ENCODE data around the gene UCKL1. TPM values are rescaled to one million over a fixed set of nuclear protein-coding genes. Genes with fewer than 3 reads are reported as not detected.
"Not testable (repeated sequence)": the region's sequence is repeated elsewhere in the genome, so short reads cannot be mapped to it uniquely, and the experiment has no call there.

UCKL1 gene
- 17.8 TPM for total RNA-seq

- peak; percentile 76 for DNase-seq
These were observed at the start of gene UCKL1 for GRCh38 chr20:63955827-63956663. Gene UCKL1 (minus strand): TSS chr20:63956416. CDS start chr20:63956372, 44 bp downstream.

DNA sequence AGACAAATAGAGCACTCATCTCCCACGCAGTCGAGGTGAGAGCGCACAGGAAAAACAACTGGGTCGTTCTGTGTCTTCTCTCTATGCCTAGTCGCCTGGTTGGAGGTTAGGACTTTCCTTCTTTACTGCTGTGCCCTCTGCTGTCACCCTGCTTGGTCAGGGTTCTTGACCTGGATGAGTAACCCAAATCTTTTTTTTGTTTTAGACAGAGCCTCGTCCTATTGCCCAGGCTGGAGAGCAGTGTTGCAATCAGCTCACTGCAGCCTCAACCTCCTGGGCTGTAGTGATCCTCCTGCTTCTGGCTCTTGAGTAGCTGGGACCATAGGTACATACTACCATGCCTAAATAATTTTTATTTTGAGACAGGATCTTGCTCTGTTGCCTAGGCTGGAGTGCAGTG is 49.2 kb upstream of the UCKL1 start:
- no peak for DNase-seq

DNA sequence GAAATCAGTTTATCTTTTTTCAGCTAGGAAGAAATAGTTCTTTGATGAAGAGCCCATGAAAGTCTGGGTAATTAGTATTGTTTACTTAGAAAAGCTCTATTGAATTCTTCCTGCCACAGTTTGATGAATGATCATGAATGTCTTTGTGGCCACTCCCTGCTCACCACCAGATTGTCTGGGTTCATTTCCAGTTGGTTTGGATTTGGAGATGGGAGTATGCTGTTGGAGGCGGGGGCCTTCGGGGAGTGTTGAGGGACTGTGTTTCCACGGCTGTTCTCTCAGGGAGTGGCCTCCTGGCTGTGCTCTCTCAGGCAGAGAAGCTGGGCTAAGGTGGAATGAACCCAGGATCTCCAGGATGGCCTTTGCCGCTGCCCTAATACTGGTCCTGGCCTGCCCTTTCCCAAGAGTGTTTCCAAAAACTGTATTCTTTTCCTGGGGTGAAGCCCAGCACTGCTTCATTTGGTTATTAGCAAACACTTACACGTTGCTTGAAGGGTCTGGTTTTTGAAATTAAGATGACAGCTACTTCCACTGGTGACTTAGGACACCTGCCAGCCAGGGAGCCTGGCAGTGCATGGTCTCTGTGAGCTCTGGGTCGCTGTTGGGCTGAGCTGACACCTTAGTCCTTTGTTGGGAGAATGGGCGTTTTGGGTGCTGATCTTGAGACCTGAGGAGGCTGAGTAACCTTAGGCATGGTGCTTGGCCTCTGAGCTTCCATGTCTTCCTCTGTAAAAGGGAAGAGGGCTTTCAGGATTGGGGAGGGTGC is 47.9 kb upstream of the UCKL1 start:
- DNase-seq = no peak

GRCh38 chr20:64001607-64002011 is 45.4 kb upstream of the UCKL1 start:
- DNase-seq = no peak

GRCh38 chr20:64000906-64001305 is 44.7 kb upstream of the UCKL1 start:
- no peak for DNase-seq

DNA sequence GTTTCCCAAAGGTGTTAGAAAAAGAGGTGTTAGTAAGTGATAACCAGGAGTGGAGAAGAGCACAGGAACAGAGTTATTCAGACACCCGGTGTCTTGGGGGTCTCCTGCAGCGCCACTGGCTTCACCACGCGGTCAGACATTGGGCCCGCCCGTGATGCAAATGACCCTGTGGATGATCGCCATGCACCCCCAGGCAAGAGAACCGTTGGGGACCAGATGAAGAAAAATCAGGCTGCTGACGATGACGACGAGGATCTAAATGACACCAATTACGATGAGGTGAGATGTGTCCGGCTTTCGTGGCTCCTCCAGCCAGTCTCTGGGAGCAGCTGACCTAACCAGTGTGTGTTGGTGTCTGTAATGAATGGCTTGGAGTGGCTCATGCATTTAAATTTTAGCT is 26.7 kb upstream of the UCKL1 start:
- DNase-seq = no peak

DNA sequence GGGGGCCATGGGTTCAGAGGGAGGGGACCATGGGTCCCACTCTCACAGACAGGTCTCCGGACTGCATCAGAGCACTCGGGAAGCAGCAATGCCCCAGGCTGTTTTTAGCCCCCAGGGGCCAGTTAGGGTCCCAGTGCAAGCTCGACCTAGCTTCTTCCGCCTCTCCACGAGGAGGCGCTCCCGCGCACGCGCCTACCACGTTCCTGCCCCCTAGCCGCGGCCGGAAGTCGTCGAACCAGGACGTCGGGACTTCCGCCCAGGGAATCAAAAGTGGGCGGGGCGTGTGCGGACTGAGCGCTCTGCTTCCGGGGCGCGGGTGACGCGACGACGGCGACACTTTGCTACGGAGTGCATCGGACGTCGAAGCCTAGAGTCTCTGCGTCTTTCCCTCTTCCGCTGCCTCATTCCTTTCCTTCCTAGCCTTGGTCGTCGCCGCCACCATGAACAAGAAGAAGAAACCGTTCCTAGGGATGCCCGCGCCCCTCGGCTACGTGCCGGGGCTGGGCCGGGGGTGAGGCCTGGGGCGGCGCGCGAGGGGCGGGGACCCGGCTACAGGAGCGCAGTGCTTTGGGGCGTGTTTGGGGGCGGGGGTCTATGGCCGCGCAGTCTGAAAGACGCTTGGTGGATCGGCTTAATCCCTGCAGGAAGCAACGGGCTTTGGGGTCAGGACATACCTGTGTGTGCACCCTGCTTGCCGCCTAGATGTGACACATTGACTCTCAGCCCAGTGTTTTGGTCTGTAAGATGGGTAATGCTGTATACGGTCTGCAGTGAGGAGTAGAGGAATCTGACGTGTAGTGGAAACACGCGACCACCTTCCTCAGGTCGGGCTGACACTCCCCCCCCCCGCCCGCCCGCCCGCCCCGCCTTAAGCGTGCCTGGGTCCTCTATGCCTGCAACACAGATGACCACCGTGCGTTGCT is 24.9 kb upstream of the UCKL1 start, which contains the start of gene PRPF6:
Gene PRPF6 (plus strand): TSS at position 327 of the 923 bp plus-strand sequence. CDS start 114 bp downstream, at position 441.
- peak; percentile 91 for DNase-seq

GRCh38 chr20:63980317-63980805 is 24.1 kb upstream of the UCKL1 start:
- DNase-seq = no peak

- no peak for DNase-seq
These were observed 23.5 kb upstream of the UCKL1 start, which contains the start of gene SAMD10 for GRCh38 chr20:63979557-63980316. Gene SAMD10 (minus strand): TSS chr20:63979642. CDS start chr20:63979467, 175 bp downstream.

- DNase-seq = no peak
These were observed 23.0 kb upstream of the UCKL1 start for GRCh38 chr20:63979229-63979556.

GRCh38 chr20:63978319-63979228 is 22.4 kb upstream of the UCKL1 start:
- DNase-seq = no peak

DNA sequence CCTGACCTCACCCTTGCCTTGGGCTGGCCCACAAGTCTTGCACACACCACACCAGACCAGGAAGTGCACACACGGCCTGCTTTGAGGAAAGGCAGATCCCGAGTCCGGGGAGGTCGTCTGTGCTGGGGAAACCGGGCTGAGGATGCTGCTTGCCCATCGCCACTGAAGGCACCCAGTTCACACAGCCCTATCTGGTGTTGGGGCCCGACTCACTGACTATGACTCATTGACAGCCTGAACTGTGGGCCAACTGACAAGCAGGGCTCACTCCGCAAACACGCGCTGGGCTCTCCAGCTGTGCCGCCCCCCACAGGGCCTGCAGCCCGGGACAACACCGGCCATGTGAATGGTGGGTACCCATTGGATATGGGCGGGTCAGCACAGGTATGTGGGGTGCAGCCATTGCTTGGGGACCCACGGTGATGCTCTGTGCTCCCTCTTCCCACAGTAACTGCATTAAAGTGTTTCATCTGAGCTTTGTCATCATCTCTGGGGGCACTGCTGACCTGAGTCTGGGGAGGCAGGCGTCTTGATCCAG is 21.6 kb upstream of the UCKL1 start:
- no peak for DNase-seq

GRCh38 chr20:63976980-63977738 is 20.9 kb upstream of the UCKL1 start:
- no peak for DNase-seq

DNA sequence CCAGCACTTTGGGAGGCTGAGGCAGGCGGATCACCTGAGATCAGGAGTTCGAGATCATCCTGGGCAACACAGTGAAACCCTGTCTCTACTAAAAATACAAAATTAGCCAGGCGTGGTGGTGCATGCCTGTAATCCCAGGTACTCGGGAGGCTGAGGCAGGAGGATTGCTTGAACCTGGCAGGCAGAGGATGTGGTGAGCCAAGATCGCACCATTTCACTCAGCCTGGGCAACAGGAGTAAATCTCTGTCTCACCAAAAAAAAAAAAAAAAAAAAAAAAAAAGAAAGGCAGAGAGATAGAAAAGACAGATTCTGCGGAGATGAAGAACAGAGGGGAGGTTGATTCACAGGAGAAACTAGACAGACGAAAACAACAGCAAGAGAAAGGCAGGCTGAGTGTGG is 20.3 kb upstream of the UCKL1 start:
- DNase-seq = not testable (repeated sequence)

GRCh38 chr20:63974402-63975200 is 18.4 kb upstream of the UCKL1 start:
- DNase-seq = no peak

GRCh38 chr20:63973636-63974401 is 17.6 kb upstream of the UCKL1 start:
- peak; percentile 71 for DNase-seq

GRCh38 chr20:63973160-63973479 is 16.9 kb upstream of the UCKL1 start:
- no peak for DNase-seq

All from occipital lobe (tissue), 2 donors.